WTC11 (cell line): ENCODE measurements around the gene APOL1.

Source experiments
- AFF4 ChIP-seq: sonication (generic); formaldehyde crosslinking; IDR thresholded peaks from 2 replicates; pipeline ENCODE4 v1.8.1; 2023; ENCODE audit warnings: mild to moderate bottlenecking, missing genetic modification reagents, borderline replicate concordance
- ATF2 ChIP-seq: sonication (generic); formaldehyde crosslinking; IDR thresholded peaks from 2 replicates; pipeline ENCODE4 v1.8.1; 2022; ENCODE audit warnings: low read depth, missing genetic modification reagents, borderline replicate concordance
- CREB1 ChIP-seq: sonication (generic); formaldehyde crosslinking; IDR thresholded peaks from 2 replicates; pipeline ENCODE4 v1.8.0; 2023; ENCODE audit warnings: mild to moderate bottlenecking, missing genetic modification reagents
- CTCF ChIP-seq: fragments of 200-600 bp; IDR thresholded peaks from 2 replicates; pipeline ENCODE4 v1.8.0; 2022; ENCODE audit warnings: antibody characterized with exemption
- E2F1 ChIP-seq: sonication (generic); formaldehyde crosslinking; IDR thresholded peaks from 2 replicates; pipeline ENCODE4 v1.8.0; 2022; ENCODE audit warnings: mild to moderate bottlenecking, missing genetic modification reagents
- ETV6 ChIP-seq: sonication (generic); formaldehyde crosslinking; IDR thresholded peaks from 2 replicates; pipeline ENCODE4 v1.8.1; 2022; ENCODE audit warnings: mild to moderate bottlenecking, missing genetic modification reagents
- FOXJ3 ChIP-seq: sonication (generic); formaldehyde crosslinking; IDR thresholded peaks from 2 replicates; pipeline ENCODE4 v1.9.0; 2021; ENCODE audit warnings: missing genetic modification reagents, mild to moderate bottlenecking, borderline replicate concordance
- GABPB1 ChIP-seq: sonication (generic); formaldehyde crosslinking; IDR thresholded peaks from 2 replicates; pipeline ENCODE4 v1.8.1; 2023; ENCODE audit warnings: mild to moderate bottlenecking, missing genetic modification reagents
- GTF2I ChIP-seq: fragments of 250-450 bp; sonication (Bioruptor Pico); conservative IDR thresholded peaks from 2 replicates; pipeline ENCODE4 v1.4.0; 2021; ENCODE audit warnings: mild to moderate bottlenecking
- RORB ChIP-seq: fragments of 250-450 bp; sonication (Bioruptor Pico); IDR thresholded peaks from 2 replicates; pipeline ENCODE4 v1.9.0; 2021; ENCODE audit warnings: mild to moderate bottlenecking
- SP1 ChIP-seq: sonication (generic); formaldehyde crosslinking; conservative IDR thresholded peaks from 2 replicates; pipeline ENCODE4 v1.8.1; 2022; ENCODE audit warnings: missing genetic modification reagents
- STAT6 ChIP-seq: sonication (generic); formaldehyde crosslinking; conservative IDR thresholded peaks from 2 replicates; pipeline ENCODE4 v1.8.1; 2023; ENCODE audit warnings: mild to moderate bottlenecking, low read depth, missing genetic modification reagents, moderate library complexity
- TEAD4 ChIP-seq: sonication (generic); formaldehyde crosslinking; IDR thresholded peaks from 2 replicates; pipeline ENCODE4 v1.8.0; 2022; ENCODE audit warnings: mild to moderate bottlenecking, missing genetic modification reagents
- ZNF138 ChIP-seq: sonication (generic); formaldehyde crosslinking; conservative IDR thresholded peaks from 2 replicates; pipeline ENCODE4 v1.8.1; 2022; ENCODE audit warnings: mild to moderate bottlenecking, moderate library complexity, missing genetic modification reagents

- TF ChIP-seq CTCF (no peak), GABPB1 (no peak), ETV6 (CRISPR knock-in tag) (no peak), ATF2 (no peak), FOXJ3 (CRISPR knock-in tag) (no peak), E2F1 (CRISPR knock-in tag) (no peak), GTF2I (CRISPR knock-in tag) (no peak), RORB (CRISPR knock-in tag) (no peak), STAT6 (no peak), SP1 (CRISPR knock-in tag) (no peak), AFF4 (CRISPR knock-in tag) (no peak), ZNF138 (CRISPR knock-in tag) (no peak), TEAD4 (CRISPR knock-in tag) (no peak), CREB1 (CRISPR knock-in tag) (no peak)
Measured at GRCh38 chr22:36299295-36299694, 46.4 kb downstream of the APOL1 start.
